ENCODE results near the gene TMEM145.

- no peak for TF ChIP-seq CTCF (IDR thresholded peaks at IDR 0.05; ENCODE audit: low read length)
- no peak for TF ChIP-seq EZH2 (IDR thresholded peaks at IDR 0.05; ENCODE audit: borderline replicate concordance, low read length)
These were observed 27.1 kb upstream of the TMEM145 start for GRCh38 chr19:42285988-42286348.

Data from OCI-LY1 (cell line).